Measurements from ENCODE around the gene ZNF598.

GRCh38 chr16:2042171-2042985 is 32.8 kb upstream of the ZNF598 start:
- TF ChIP-seq EP300 (conservative IDR thresholded peaks at IDR 0.05; ENCODE audit: poor library complexity, severe bottlenecking) (no peak), EZH2 (IDR thresholded peaks at IDR 0.05; ENCODE audit: borderline replicate concordance, insufficient read depth, low read length, poor library complexity, severe bottlenecking) (no peak)
